Brain pericyte (primary cell): ENCODE data around the gene PPP1R12B.
"Not testable (repeated sequence)": the region's sequence is repeated elsewhere in the genome, so short reads cannot be mapped to it uniquely, and the experiment has no call there.

Experiments
- DNase-seq: peaks from one replicate; pipeline ENCODE4 v3.0.0-alpha.2; 2012; ENCODE audit warnings: low read depth, low spot score

PPP1R12B gene

GRCh38 chr1:202349206-202349928 lies 868 bp downstream of the PPP1R12B start:
- peak; percentile 24 for DNase-seq

- DNase-seq, result no peak
These were observed 3.2 kb downstream of the PPP1R12B start for GRCh38 chr1:202351725-202352124.

GRCh38 chr1:202352583-202353197 lies 4.2 kb downstream of the PPP1R12B start:
- not testable (repeated sequence) for DNase-seq

GRCh38 chr1:202355944-202356553 lies 7.5 kb downstream of the PPP1R12B start:
- DNase-seq, result no peak

GRCh38 chr1:202357506-202357905 lies 9.0 kb downstream of the PPP1R12B start:
- no peak for DNase-seq

- DNase-seq, result no peak
These were observed 12.7 kb downstream of the PPP1R12B start for GRCh38 chr1:202361224-202361623.

GRCh38 chr1:202361701-202362100 lies 13.2 kb downstream of the PPP1R12B start:
- DNase-seq, result no peak

- DNase-seq, result no peak
These were observed 13.7 kb downstream of the PPP1R12B start for GRCh38 chr1:202362212-202362611.

- no peak for DNase-seq
These were observed 16.8 kb downstream of the PPP1R12B start for GRCh38 chr1:202365092-202365815.

- no peak for DNase-seq
These were observed 18.8 kb downstream of the PPP1R12B start for GRCh38 chr1:202367271-202367670.

GRCh38 chr1:202370906-202371305 lies 22.4 kb downstream of the PPP1R12B start:
- not testable (repeated sequence) for DNase-seq

- DNase-seq, result no peak
These were observed 25.6 kb downstream of the PPP1R12B start for GRCh38 chr1:202374099-202374498.

- not testable (repeated sequence) for DNase-seq
These were observed 26.7 kb downstream of the PPP1R12B start for GRCh38 chr1:202375175-202375574.

- DNase-seq, result no peak
These were observed 27.7 kb downstream of the PPP1R12B start for GRCh38 chr1:202376247-202376646.

GRCh38 chr1:202379884-202380529 lies 31.5 kb downstream of the PPP1R12B start:
- DNase-seq, result not testable (repeated sequence)

- not testable (repeated sequence) for DNase-seq
These were observed 32.0 kb downstream of the PPP1R12B start for GRCh38 chr1:202380535-202380934.

GRCh38 chr1:202381867-202382266 lies 33.4 kb downstream of the PPP1R12B start:
- not testable (repeated sequence) for DNase-seq

- not testable (repeated sequence) for DNase-seq
These were observed 47.3 kb downstream of the PPP1R12B start for GRCh38 chr1:202395831-202396230.

- no peak for DNase-seq
These were observed 48.8 kb downstream of the PPP1R12B start for GRCh38 chr1:202397256-202397655.

GRCh38 chr1:202398439-202398838 lies 49.9 kb downstream of the PPP1R12B start:
- not testable (repeated sequence) for DNase-seq

- not testable (repeated sequence) for DNase-seq
These were observed 53.3 kb downstream of the PPP1R12B start for GRCh38 chr1:202401771-202402170.
